GM21576 (cell line): ENCODE results near the gene MRPS22.
A peak's percentile ranks its signal among the peaks of the same experiment; 100 is the strongest.
"Not testable (repeated sequence)": the region's sequence is repeated elsewhere in the genome, so short reads cannot be mapped to it uniquely, and the experiment has no call there.

Source experiments
- ATAC-seq: cut with Tn5 transposase; IDR thresholded peaks from one replicate; pipeline ENCODE4 v1.9.1; 2021; ENCODE audit warnings: mild to moderate bottlenecking, moderate library complexity; ENCODE audit not compliant: unreplicated experiment

MRPS22 gene

GRCh38 chr3:139389552-139390368 is 45.9 kb downstream of the MRPS22 start, which contains the start of gene COPB2:
TSS of gene COPB2 (minus strand) at chr3:139389647. CDS start at chr3:139389550, 97 bp downstream.
- ATAC-seq = peak; percentile 98

- ATAC-seq = no peak
Measured at GRCh38 chr3:139394116-139394515, 50.3 kb downstream of the MRPS22 start.

GRCh38 chr3:139396707-139397106 is 52.9 kb downstream of the MRPS22 start:
- ATAC-seq = no peak

GRCh38 chr3:139401155-139401554 is 57.3 kb downstream of the MRPS22 start:
- ATAC-seq = not testable (repeated sequence)
